COR-L47 (cell line): ENCODE measurements around the gene WDR1.

Experiments
- DNase-seq: peaks from one replicate; lab custom pipeline; 2025; lab: John Stamatoyannopoulos, UW

Gene WDR1

GRCh38 chr4:10072420-10073017, 44.1 kb downstream of the WDR1 start:
- no peak for DNase-seq

- peak; percentile 29 for DNase-seq
Measured at GRCh38 chr4:10069075-10069642, 47.4 kb downstream of the WDR1 start.

- DNase-seq, result no peak
Measured at GRCh38 chr4:10066670-10067651, 49.6 kb downstream of the WDR1 start.

GRCh38 chr4:10066206-10066605, 50.4 kb downstream of the WDR1 start:
- DNase-seq, result no peak

- DNase-seq, result peak; percentile 96
Measured at GRCh38 chr4:10063544-10064300, 52.9 kb downstream of the WDR1 start.

- DNase-seq, result no peak
Measured at GRCh38 chr4:10061650-10062415, 54.8 kb downstream of the WDR1 start.

- DNase-seq, result no peak
Measured at GRCh38 chr4:10058371-10058770, 58.2 kb downstream of the WDR1 start.

GRCh38 chr4:10057023-10057395, 59.6 kb downstream of the WDR1 start:
- DNase-seq, result no peak

- DNase-seq, result peak; percentile 9
Measured at GRCh38 chr4:10056334-10057022, 60.1 kb downstream of the WDR1 start.

GRCh38 chr4:10055871-10056270, 60.7 kb downstream of the WDR1 start:
- no peak for DNase-seq

- no peak for DNase-seq
Measured at GRCh38 chr4:10054571-10055041, 62.0 kb downstream of the WDR1 start.

GRCh38 chr4:10053635-10054453, 62.8 kb downstream of the WDR1 start:
- DNase-seq, result no peak

- DNase-seq, result no peak
Measured at GRCh38 chr4:10051517-10052135, 65.0 kb downstream of the WDR1 start.

GRCh38 chr4:10050721-10051120, 65.9 kb downstream of the WDR1 start:
- no peak for DNase-seq

- DNase-seq, result no peak
Measured at GRCh38 chr4:10050261-10050661, 66.3 kb downstream of the WDR1 start.

GRCh38 chr4:10048941-10049697, 67.5 kb downstream of the WDR1 start:
- DNase-seq, result no peak

GRCh38 chr4:10047967-10048366, 68.6 kb downstream of the WDR1 start:
- DNase-seq, result no peak

- DNase-seq, result no peak
Measured at GRCh38 chr4:10046471-10046870, 70.1 kb downstream of the WDR1 start.

GRCh38 chr4:10045481-10045880, 71.1 kb downstream of the WDR1 start:
- no peak for DNase-seq
